Measurements from ENCODE around the gene RPL14. TPM values are rescaled to one million over a fixed set of nuclear protein-coding genes. Genes with fewer than 3 reads are reported as not detected.
A peak's percentile ranks its signal among the peaks of the same experiment; 100 is the strongest.
"Not testable (repeated sequence)": the region's sequence is repeated elsewhere in the genome, so short reads cannot be mapped to it uniquely, and the experiment has no call there.

The RPL14 gene
- polyA plus RNA-seq, 5 donors = 1,709 to 2,211 (median 1,799) TPM

DNA sequence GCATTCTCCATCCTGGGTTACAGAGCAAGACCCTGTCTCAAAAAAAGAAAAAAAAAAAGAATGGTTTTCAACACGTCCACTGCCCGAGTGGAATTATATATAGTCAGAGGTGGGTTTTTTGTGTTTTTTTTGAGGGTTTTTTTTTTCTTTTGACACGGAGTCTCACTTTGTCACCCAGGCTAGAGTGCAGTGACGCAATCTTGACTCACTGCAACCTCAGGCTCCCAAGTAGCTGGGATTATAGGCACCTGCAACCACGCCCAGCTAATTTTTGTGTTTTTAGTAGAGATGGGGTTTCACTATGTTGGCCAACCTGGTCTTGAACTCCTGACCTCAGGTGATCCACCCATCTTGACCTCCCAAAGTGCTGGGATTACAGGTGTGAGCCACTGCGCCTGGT lies 3.3 kb downstream of the RPL14 start:
- DNase-seq = not testable (repeated sequence)

DNA sequence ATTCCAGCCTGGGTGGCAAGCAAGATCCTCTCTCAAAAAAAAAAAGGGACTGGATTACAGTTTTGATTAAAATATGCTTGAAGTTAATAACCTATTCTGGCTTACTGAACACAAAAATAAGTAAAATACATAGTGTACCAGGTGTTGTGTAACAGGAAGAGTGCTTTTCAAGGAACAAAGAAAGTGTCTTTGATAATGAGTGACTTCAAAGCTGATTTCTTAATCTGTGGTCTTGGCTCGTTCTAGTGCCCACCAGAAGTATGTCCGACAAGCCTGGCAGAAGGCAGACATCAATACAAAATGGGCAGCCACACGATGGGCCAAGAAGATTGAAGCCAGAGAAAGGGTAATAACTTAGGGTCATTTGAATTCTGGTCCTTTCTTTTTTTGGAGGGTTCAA lies 4.0 kb downstream of the RPL14 start:
- DNase-seq = no peak

DNA sequence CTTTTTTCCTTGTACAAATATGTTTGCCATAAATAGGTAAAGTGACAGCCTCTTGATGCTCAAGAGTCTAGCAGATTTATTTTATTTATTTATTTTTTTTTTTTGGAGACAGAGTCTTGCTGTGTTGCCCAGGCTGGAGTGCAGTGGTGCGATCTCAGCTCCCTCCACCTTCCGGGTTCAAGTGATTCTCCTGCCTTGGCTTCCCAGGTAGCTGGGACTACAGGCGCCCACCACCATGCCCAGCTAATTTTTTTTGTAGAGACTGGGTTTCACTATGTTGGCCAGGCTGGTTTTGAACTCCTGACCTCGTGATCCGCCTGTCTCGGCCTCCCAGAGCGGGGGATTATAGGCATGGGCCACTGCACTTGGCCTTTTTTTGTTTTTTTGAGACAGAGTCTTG lies 5.7 kb downstream of the RPL14 start:
- not testable (repeated sequence) for DNase-seq

DNA sequence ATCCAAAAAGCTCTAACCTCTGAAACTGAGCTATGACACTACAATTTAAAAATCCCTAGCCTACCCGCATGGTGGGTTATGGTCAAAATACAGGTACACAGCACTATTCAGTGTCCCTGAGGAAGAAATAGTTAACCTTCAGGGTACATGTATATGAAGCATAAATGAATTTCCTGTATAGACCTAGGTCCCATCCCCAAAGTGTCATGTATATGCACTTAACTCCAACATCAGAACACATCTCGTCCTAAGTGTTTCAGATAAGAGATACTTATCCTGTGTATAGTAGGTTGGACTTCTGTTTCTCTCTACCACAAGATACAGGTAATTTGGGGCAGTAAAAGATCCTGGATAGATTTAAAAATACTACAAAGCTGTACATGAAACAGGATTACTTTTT lies 6.4 kb downstream of the RPL14 start:
- DNase-seq = no peak

DNA sequence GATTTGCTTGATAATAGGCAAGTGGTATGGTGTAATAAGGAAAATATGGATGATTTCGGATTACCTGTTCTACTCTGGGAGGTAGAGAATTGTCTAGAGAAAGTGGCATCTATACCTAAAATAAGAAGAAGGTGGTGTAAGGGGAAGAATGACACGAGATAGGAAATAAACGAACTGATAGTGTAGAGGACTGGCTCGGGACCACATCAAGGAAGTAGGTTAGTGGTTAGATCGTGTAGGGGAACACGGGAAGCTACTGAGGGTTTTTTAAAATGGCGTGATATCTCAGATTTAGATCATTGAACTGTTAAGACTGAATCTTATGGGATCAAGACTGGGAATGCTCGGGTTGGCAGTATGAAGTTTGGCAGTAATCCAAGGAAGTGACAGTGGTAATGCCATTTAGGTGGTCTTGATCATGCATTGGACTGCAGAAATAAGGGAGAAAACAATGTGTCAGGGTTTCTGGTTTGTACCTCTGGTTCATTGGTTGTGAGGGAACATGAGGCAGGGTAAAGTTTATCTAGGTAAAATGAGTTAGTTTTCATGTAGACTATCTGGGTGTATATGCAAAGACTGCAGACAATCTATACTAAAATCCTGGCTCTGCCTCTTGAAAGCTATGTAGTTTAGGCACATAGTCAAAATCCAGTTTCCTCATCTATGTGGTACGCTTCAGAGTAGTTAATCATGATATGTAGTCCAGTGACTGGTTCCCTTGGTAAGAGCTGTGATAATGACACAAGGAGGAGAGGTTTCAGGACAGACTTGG lies 7.4 kb downstream of the RPL14 start:
- DNase-seq = no peak

DNA sequence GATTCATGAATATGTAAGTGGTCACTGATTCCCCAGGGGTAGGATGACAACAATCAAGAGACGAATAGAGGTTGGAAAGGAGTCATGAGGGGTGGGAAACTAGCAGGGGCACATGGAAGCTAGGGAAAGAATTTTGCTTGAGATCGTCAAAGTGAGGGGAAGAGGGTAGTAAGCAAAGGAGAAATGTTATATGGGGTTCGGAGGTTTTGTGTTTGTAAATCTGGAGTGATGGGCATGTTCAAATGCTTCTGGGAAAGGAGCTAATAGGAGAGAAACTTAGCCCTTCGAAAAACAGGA lies 7.9 kb downstream of the RPL14 start:
- DNase-seq = no peak

DNA sequence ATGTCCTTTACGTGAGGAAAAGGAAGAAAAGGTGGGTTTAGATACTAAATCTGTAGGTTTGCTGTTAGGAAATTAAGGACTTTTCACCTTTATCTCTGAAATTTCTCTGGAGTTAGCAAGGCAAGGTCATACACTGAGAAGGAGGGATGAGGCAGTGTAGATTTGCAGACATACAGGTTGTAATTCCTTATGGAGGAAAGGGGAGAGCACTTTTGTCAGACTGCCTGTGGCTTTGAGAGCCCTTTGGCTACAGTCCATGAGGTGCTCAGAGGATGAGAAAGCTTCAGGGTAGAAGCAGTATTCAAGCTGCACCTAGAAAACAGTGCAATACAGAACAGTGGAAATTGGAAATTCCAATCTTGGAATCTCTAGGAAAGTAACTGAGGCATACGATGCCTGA lies 8.3 kb downstream of the RPL14 start:
- no peak for DNase-seq

DNA sequence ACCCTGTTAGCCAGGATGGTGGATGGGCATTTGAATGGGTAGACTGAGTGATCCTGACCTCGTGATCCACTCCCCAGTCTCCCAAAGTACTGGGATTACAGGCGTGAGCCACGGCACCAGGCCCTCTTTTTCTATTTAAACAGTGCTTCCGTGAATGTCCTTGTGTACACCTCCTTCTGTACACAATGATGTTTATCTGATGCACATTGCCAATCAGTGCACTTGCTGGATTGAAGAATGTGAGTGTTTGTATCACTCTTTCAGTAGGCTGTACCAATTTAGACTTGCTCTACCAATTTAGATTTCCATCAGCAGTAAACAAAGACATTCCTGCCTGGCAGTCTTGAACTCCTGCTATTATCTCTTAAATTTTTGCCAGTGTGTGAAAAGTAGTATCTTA lies 10.9 kb downstream of the RPL14 start:
- no peak for DNase-seq

DNA sequence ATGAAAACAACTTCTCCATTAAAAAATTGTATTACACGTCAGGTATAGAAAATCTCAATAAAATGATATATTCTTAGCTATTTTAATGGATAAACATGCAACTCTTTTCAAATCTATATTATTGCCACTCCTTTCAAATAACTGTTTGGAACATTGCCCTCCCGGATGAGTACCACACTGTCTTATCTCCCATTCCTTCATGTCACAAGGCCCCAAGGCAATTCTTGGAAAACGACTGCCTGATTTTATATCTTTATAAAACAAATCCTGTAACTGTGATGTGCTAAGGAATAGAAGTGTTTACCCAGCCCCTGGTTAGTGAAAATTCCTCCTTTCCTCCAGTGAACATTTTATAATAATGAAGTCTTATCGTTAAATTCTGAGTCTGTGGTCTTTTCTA lies 13.6 kb downstream of the RPL14 start:
- DNase-seq = no peak

DNA sequence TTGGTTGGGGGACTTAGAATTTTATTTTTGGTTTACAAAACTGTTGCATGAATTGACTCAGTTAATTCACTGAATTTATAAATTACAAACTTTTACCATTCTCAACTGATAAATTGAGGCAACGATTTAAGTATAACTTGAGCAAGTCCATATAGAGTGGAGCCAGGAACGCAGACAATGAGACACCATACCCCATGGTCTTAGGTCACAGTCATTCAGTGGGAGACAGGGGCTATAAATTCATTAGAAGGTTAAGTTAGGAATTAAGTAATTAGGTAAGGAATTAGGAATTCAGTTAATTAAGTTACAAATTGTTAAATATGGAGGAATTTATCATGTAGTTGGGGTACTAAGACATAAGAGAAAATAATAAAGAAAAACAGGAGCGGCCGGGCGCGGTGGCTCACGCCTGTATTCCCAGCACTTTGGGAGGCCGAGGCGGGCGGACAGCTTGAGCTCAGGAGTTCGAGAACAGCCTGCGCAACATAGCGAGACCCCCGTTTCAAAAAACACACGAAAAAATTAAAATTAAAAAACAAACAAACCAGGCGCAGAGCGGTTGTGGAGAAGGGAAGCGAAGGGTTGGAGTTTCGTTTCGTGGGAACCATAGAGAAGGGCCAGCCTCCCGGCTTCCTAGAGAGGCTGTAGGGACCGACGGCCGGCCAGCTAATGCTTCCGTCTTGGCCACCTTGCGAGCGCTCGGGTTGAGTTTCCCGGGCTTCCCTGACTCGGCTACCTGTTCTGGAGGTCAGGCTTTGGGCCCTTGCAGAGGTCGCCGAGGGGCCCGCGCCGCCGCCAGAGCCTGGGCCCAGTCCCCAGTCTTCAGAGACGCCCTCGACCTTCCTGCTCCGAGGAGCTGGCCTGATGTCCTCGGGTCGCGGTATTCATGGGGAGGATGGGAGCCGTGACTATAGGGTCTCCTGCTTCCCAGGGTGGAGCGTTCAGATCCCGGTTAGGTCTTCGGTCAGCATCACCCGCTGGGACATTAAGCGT lies 19.6 kb downstream of the RPL14 start, which contains the start of gene ZNF619:
Gene ZNF619 (plus strand): TSS at position 645 of the 993 bp plus-strand sequence. CDS start 858 bp downstream, outside the sequence.
- DNase-seq = peak; percentile 72 to 74

DNA sequence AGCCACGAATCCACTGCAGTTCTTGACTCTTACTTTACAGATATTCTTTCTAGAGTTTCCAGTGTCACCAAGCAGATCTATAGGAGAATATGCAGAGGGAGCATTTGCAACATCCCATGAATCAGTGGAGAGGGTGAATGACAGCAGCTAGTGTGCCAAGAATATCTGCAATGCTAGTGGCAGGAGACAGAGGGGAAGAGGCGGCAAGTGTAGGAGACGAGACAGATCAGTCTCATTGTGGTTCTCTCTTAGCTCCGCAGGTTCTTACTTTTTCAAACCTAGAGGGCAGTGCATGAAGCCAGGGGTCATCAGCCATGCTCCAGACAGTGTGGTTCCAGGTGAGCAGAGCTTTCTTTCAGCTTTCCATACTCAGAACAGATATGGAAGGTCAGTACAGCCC lies 20.5 kb downstream of the RPL14 start:
- DNase-seq = no peak

DNA sequence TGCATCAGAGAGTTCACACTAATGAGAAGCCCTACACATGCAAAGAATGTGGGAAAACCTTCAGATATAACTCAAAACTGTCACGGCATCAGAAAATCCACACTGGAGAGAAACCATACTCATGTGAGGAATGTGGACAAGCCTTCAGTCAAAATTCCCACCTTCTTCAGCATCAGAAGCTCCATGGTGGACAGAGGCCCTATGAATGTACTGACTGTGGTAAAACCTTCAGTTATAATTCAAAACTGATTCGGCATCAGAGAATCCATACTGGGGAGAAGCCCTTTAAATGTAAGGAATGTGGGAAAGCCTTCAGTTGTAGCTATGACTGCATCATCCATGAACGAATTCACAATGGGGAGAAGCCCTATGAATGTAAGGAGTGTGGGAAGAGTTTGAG lies 30.0 kb downstream of the RPL14 start:
- no peak for DNase-seq

DNA sequence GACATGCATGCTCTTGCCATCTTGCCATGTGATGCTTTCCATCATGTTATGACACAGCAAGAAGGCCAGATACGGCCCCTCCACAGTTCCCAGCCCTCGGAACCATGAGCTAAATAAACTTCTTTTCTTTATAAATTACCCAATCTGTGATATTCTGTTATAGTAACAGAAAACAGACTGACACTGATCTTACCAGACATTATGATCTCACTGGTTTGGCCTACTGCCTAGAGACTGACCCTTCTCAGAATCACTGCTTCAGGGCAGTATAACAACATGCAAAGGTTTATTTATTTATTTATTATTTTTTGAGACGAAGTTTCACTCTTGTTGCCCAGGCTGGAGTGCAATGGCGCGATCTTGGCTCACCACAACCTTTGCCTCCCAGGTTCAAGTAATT lies 33.8 kb downstream of the RPL14 start:
- DNase-seq = no peak

DNA sequence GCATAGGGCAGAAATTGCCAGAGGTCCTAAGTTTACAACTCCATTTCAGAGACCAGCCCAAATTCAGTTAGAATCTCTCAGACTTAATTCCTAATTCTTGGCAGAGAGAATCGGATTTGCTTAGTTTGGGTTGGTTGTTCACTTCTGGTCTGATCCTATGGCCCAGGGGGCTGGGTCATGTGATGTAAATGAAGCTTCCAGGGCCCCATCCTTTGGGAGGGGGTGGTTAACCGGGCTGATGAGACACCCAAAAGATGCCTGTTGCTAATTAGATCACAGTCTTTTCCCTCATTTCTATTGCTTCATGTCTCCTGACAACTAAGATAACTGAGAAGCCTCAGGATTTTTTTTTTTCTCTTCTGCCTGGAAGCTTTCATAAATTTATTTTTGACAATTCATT lies 37.6 kb downstream of the RPL14 start:
- no peak for DNase-seq

DNA sequence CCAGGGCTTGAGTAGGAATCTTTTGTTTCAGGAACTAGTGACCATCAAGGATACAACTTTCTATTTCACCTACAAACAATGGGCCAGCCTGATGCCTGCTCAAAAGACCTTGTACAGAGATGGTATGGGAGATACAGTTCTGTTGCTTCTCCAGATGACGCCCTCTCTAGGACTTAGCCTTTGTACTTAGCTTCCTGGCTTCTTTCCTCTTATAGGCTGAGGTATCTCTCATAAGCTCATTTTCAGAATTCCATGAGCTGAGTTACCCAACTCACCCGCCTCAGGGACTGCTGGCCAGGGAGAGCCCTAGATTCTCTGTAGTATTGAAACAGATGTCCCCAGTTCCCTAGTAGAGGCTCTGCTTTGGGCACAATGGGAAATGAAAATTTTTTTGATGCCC lies 40.1 kb downstream of the RPL14 start:
- DNase-seq = no peak

DNA sequence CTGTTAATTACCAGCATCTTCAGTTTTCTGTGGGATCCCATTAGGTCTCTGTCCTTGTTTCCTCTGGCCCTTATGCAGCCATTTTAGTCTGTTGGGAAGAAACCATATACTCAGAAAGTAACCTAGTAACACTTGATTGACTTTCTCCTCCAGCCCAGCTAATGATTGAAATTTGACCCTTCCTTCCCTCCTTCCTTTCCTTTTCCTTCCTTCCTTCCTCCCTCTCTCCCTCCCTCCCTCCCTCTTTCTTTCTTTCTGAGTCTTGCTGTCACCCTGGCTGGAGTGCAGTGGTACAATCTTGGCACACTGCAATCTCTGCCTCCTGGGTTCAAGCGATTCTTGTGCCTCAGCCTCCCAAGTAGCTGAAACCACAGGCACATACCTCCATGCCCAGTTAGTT lies 42.8 kb downstream of the RPL14 start:
- DNase-seq = no peak

DNA sequence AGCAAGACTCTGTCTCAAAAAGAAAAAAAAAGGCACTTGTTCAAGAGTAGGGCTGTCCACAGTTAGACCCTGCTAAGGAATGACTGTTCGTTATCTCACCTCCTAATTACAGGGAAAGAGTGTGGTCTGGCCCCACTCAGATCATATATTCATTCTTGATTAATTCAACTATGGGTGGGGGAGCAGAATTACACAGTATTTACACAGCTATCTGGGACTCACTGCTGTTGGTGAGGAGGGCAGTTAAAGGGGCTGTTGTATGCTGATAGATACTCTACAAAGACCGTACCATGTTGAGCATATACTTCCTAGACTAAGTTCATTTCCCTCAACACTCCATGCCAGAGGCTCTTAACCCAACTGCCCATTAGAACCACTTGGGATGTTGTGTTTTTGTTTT lies 44.9 kb downstream of the RPL14 start:
- DNase-seq = no peak

DNA sequence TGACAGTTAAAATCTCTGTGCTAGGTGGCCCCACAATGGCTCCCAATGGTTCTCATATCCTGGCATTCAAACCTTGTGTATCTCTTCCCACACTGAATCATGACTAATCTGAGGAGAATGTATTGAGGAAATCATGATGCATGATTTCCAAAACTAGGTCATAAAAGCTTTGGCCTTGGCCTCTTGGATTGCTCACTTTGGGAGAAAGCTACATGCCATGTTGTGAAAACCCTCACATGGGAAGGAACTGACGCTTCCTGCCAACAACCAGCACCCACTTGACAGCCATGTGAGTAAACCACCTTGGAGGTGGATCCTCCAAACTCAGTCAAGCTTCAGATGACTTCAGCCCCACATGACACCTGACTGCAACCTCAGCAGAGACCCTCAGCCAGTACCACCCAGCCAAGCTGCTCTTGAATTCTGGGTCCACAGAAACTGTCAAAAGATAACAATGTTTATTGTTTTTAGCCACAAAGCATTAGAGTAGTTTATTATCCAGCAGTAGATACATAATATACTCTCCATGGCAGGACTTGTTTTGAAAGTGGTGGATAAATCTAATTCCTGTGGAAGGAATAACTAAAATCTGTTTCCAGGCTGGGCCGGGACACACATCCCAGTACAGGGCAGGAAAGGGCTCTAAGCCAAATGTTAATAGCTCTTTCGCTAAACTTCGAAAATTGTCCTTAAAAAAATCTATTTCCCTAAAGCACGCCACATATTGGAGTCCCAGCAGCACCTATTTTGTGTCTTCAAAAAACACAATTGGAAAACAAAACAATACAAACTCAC lies 47.7 kb downstream of the RPL14 start:
- DNase-seq = no peak

DNA sequence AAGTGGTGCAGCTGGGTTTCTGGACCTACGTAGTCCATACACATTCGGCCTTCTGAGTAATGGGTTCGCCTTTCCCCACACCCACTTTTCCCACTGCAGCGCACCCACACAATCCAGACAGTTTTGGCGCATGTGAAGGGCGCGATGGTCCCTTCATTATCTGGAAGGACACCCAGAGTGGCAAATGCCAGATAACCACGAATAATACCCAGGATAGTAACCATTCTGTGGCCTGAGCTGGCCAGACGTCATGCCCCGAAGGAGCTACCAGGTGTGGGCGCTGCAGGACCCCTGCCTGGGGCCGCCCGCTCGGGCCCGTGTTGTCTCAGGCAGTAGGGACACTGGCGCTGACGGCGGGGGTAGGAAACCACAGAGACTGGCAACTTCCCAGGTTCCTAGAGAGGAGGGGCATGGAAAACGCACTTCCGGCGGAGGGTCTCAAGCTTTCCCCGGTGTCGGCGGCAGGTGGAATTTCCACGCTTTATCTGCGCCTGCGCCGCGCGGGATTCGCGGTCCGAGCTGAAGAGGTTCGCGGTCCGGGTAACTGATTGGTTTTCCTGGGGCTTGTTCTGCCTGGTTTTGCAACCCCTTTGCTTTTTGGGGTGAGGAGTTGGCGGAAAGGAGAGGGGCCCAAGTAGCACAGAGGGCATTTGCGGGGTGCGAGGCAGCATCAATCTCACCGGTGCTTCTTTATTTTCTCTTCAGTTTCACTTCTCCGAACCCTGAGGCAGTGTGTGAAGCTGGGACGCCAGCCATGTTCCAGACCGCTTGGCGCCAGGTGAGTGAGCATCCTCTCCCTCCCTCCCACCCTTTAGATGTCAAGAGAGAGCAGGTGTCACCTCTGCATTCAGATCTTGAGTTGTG lies 48.7 kb downstream of the RPL14 start, which contains the start of gene ZNF620:
Gene ZNF620 (plus strand): TSS at position 441 of the 864 bp plus-strand sequence. CDS start 314 bp downstream, at position 755.
- peak; percentile 77 to 78 for DNase-seq

DNA sequence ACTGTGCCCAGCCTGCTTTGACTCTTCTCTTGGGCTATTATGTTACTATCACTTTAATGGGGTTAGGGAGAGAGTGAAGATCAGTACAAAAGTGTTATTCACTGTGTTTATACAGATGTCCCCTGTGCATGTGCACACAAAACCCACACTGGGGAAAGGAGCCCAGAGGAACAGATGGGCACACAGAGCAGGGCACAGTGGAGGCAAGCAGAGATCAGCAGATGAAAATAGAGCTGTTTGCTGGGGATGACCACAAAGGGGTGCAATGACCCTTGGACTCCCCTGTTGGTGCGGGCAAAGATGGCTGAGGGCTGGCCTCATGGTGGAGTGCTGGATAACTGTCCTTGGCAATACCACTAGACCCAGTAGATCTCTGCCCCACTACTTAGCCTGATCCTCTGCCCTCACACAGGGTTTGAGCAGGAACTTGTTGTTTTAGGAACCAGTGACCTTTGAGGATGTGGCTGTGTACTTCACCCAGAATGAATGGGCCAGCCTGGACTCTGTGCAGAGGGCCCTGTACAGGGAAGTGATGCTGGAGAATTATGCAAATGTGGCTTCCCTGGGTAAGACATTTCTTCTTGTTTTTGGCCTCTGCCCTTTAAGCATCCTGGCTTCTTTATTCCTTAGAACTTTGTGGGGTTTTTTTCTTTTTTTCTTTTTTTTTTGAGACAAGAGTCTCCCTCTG lies 54.0 kb downstream of the RPL14 start:
- DNase-seq = no peak

All from right lung (tissue), 5 donors.